ENCODE results near the gene MPST. TPM values are rescaled to one million over a fixed set of nuclear protein-coding genes. Genes with fewer than 3 reads are reported as not detected.

Gene MPST
- total RNA-seq, 8 experiments from 2014 or later: 18.3 to 43.2 (median 22.7) TPM

GRCh38 chr22:37045958-37046357 is 26.4 kb downstream of the MPST start:
- no peak overlapping the region for H3K27ac ChIP-seq
- H3K4me1 ChIP-seq (replicated peaks in 1 of 2): peaks cover 0 to 10% of the 10 kb centered on the region in 2 donors
- 6 to 67% (median 41%) methylated on average over 1 to 4 of the region's 4 CpGs for WGBS, 10 experiments
- H3K4me3 ChIP-seq: no peak overlapping the region
- in situ Hi-C loops (cut with MboI; ENCODE audit: low pct_unique_long_range_greater_than_20kb in 2 of 9, low sequenced_read_pairs in 9 of 9, unreplicated experiment in 9 of 9): no loop called here
- ATAC-seq (replicated peaks in 6 of 8): peak in 1 of 8 experiments; percentile 26

DNA sequence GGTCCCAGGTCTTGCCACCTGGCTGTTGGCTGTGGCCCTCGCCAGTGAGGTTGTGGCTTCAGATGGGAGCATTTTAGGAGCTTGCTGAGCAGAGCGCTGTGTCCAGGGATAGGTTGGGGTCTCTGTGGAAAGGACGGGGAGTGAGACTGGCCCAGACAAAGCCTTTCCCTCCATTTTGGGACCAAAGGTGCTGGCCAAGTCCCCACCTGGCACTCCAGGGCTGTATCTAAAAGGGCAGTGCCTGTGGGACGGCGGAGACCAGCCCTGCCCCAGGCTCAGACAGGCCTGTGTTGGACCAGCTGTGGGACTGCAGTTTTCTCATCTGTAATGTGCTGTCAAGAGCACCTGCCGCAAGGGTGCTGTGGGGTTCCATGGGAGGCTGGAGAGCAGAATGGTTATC is 27.0 kb downstream of the MPST start:
- WGBS, 10 experiments: 50 to 100% (median 100%) methylated on average over 1 to 2 of the region's 6 CpGs; no CpG with 5 or more reads in 5 of the 10 experiments
- no peak overlapping the region for H3K27ac ChIP-seq
- peaks cover 0 to 10% of the 10 kb centered on the region in 2 donors for H3K4me1 ChIP-seq (replicated peaks in 1 of 2)
- no peak for ATAC-seq (replicated peaks in 6 of 8)
- no peak overlapping the region for H3K4me3 ChIP-seq
- in situ Hi-C loops (cut with MboI; ENCODE audit: low pct_unique_long_range_greater_than_20kb in 2 of 9, low sequenced_read_pairs in 9 of 9, unreplicated experiment in 9 of 9): no loop called here

DNA sequence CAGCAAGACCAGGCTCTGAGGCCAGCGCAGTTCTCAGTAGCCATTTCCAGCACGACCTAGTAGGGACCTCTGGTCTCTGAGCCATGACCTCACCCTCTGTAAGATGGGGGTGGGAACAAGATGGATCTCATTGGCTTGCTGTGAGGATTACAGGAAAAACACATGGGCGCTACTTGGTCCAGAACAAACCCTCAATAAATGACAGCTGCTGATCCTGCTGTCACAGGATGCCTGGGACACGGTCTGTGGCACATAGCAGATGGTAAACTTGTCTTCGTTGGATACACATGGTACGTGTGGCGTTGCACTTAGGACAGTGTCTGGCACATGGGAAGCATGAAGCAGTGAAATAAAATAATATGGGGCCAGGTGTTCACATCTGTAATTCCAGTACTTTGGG is 27.5 kb downstream of the MPST start:
- H3K27ac ChIP-seq: no peak overlapping the region
- in situ Hi-C loops (cut with MboI; ENCODE audit: low pct_unique_long_range_greater_than_20kb in 2 of 9, low sequenced_read_pairs in 9 of 9, unreplicated experiment in 9 of 9): no loop called here
- ATAC-seq (replicated peaks in 6 of 8): no peak
- 67 to 100% (median 84%) methylated on average over 1 to 7 of the region's 7 CpGs; no CpG with 5 or more reads in 4 of the 10 experiments for WGBS, 10 experiments
- H3K4me1 ChIP-seq (replicated peaks in 1 of 2): peaks cover 0 to 10% of the 10 kb centered on the region in 2 donors
- no peak overlapping the region for H3K4me3 ChIP-seq

GRCh38 chr22:37048133-37048532 is 28.6 kb downstream of the MPST start:
- WGBS, 10 experiments: 90 to 100% (median 100%) methylated on average over 1 to 2 of the region's 6 CpGs; no CpG with 5 or more reads in 7 of the 10 experiments
- Histone ChIP-seq H3K4me1 (replicated peaks in 1 of 2) (peaks cover 0 to 16% of the 10 kb centered on the region in 2 donors), H3K27ac (no peak overlapping the region), H3K4me3 (no peak overlapping the region)
- in situ Hi-C loops (cut with MboI; ENCODE audit: low pct_unique_long_range_greater_than_20kb in 2 of 9, low sequenced_read_pairs in 9 of 9, unreplicated experiment in 9 of 9): no loop called here
- no peak for ATAC-seq (replicated peaks in 6 of 8)

DNA sequence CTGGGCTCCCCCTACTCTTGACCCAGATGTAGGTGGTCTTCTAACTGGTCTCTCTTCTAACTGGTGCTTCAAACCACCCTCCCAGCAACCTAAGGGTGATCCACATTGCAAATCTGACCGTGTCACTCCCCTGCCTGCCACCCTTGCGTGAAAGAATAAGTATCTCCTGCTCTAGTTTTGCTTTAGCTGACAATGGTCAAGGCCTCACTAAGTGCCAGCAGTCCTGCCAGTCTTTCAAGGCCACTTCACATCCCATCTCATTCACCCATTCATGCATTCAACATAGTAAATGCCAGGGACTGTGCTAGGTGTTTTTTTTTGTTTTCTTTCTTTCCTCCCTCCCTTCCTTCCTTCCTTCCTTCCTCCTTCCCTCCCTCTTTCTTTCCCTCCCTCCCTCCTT is 29.7 kb downstream of the MPST start:
- H3K4me3 ChIP-seq: no peak overlapping the region
- peaks cover 0 to 9% of the 10 kb centered on the region in 2 donors for H3K4me1 ChIP-seq (replicated peaks in 1 of 2)
- H3K27ac ChIP-seq: no peak overlapping the region
- in situ Hi-C loops (cut with MboI; ENCODE audit: low pct_unique_long_range_greater_than_20kb in 2 of 9, low sequenced_read_pairs in 9 of 9, unreplicated experiment in 9 of 9): no loop called here
- ATAC-seq (replicated peaks in 6 of 8): no peak
- 21 to 89% (median 65%) methylated on average over 1 to 2 of the region's 2 CpGs; no CpG with 5 or more reads in 6 of the 10 experiments for WGBS, 10 experiments

DNA sequence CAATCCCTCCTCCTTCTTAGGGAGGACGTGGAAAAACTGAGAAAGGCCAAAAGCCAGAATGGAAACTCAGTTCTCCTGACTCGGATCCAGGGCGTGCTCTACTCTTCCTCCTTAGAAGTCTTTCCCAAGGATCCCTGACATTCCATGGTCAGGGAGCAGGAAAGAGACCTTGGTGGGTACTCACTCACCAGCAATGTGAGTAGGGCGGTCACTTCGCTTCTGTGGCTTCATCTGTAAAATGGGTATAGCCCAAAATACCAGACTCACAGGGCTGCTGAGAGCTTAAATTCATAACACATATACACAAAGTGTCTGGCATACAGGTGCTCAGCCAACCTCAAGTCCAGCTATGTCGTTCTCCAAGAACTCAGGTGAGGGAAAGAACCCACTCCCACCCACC is 31.4 kb downstream of the MPST start:
- H3K4me3 ChIP-seq: peak overlapping the region in 1 of 5 donors; percentile 99
- in situ Hi-C loops (cut with MboI; ENCODE audit: low pct_unique_long_range_greater_than_20kb in 2 of 9, low sequenced_read_pairs in 9 of 9, unreplicated experiment in 9 of 9): no loop called here
- no peak for ATAC-seq (replicated peaks in 6 of 8)
- 90 to 100% (median 94%) methylated on average over 2 to 4 of the region's 6 CpGs; no CpG with 5 or more reads in 4 of the 10 experiments for WGBS, 10 experiments
- H3K4me1 ChIP-seq (replicated peaks in 1 of 2): peaks cover 0 to 9% of the 10 kb centered on the region in 2 donors
- no peak overlapping the region for H3K27ac ChIP-seq

- in situ Hi-C loops (cut with MboI; ENCODE audit: low pct_unique_long_range_greater_than_20kb in 2 of 9, low sequenced_read_pairs in 9 of 9, unreplicated experiment in 9 of 9): no loop called here
- ATAC-seq (replicated peaks in 6 of 8): peak; percentile 90 to 98 (median 94)
- Histone ChIP-seq H3K4me1 (replicated peaks in 1 of 2) (peaks cover 0 to 9% of the 10 kb centered on the region in 2 donors), H3K4me3 (peak within 1 kb of the TSS; percentile 64 to 99 (median 96)), H3K27ac (peak within 1 kb of the TSS; percentile 33 to 45)
- 2% methylated on average over 13 of the region's 89 CpGs; no CpG with 5 or more reads in 9 of the 10 experiments for WGBS, 10 experiments
These were observed 32.1 kb downstream of the MPST start, which contains the start of gene KCTD17 for GRCh38 chr22:37051391-37052385. KCTD17 (plus strand) TSS chr22:37051742; CDS start chr22:37051761, 19 bp downstream.

DNA sequence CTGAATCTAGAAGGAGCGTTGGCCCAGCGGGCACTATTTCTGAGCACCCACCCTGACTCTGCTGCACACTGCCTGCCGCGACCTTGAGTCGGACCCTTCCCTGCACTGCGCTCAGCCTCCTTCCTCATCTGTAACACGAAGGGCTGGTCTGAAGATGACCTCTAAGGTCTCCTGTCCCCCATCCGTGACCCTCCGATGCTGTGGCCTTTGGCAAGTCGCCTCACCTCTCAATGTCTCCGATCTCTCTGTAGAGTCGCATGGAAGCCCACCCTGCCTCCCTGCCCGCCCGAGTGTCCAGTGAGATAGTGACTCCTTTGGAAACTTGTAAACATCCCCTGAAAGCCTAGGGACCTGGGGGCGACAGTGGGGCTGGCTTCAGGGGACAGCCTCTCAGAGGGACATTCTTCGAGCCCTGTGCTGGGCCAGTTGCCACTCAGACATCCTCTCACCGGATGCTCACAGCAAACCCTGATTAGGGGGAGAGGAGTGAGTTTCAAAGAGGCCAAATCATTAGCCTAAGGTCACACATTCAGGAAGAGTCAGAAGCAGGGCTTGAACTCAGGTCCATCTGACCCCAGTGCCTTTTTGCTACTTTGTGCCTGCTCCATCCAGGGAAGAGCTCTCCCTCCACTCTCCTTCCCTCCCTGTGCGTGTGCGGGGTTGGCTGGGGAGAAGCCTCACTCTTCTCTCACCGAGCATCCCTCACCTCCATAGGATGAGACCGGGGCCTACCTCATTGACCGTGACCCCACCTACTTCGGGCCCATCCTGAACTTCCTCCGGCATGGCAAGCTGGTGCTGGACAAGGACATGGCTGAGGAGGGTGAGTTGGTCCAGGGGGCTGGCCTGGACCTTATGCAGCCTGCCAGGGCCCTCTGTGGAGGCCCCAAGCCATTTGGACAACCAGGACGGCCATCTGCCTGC is 33.1 kb downstream of the MPST start:
- no peak overlapping the region for H3K27ac ChIP-seq
- in situ Hi-C loops (cut with MboI; ENCODE audit: low pct_unique_long_range_greater_than_20kb in 2 of 9, low sequenced_read_pairs in 9 of 9, unreplicated experiment in 9 of 9): no loop called here
- 68 to 100% (median 77%) methylated on average over 1 to 8 of the region's 25 CpGs; no CpG with 5 or more reads in 5 of the 10 experiments for WGBS, 10 experiments

DNA sequence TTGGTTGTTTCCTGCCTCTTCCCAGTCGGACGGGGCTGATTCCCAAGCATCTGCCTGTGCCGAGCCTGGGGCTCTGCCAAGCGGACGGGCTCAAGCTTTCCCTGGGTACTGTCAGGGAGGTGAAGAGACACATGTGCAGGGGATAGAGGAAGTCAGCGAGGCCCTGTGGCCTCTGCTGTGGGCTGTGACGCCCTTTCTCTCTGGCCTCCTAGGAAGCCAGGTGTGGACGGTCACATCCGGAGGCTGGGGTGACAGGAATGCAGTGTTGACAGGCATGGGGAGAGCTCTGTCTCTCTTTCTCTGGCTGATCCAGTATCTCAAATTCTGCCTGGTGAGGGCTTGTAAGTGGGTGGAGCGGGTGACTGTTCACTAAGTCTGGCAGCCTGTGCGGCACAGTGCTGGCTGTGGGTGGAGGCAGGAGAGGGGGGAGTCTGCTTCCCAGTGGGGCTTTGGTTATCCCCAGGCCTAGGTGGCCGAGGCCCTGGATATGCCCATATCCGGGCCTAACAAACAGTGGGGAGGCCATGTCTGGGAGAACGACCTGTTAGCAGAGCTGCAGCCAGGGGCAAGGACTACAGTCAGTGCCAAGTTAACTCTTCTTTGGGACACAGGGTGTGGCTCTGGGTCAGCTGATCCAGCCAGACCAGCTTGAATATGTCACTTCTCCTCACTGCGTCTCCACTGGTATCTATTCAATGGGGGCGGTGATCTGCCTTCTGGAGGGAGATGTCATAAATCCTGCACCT is 33.9 kb downstream of the MPST start:
- ATAC-seq (replicated peaks in 6 of 8): peak in 3 of 8 experiments; percentile 2 to 55 (median 22)
- in situ Hi-C loops (cut with MboI; ENCODE audit: low pct_unique_long_range_greater_than_20kb in 2 of 9, low sequenced_read_pairs in 9 of 9, unreplicated experiment in 9 of 9): no loop called here
- H3K4me1 ChIP-seq (replicated peaks in 1 of 2): peaks cover 0 to 6% of the 10 kb centered on the region in 2 donors
- no peak overlapping the region for H3K27ac ChIP-seq
- WGBS, 10 experiments: 60 to 100% (median 91%) methylated on average over 1 to 7 of the region's 16 CpGs; no CpG with 5 or more reads in 5 of the 10 experiments
- no peak overlapping the region for H3K4me3 ChIP-seq

More for the DNA sequence above, 33.1 kb downstream of the MPST start:
- Histone ChIP-seq H3K4me3 (peak overlapping the region; percentile 64 to 99 (median 96)), H3K4me1 (replicated peaks in 1 of 2) (peaks cover 0 to 6% of the 10 kb centered on the region in 2 donors)
- no peak for ATAC-seq (replicated peaks in 6 of 8)

GRCh38 chr22:37054056-37054395 is 34.5 kb downstream of the MPST start:
- no peak for ATAC-seq (replicated peaks in 6 of 8)
- in situ Hi-C loops (cut with MboI; ENCODE audit: low pct_unique_long_range_greater_than_20kb in 2 of 9, low sequenced_read_pairs in 9 of 9, unreplicated experiment in 9 of 9): no loop called here
- WGBS, 10 experiments: 60 to 88% (median 71%) methylated on average over 1 to 3 of the region's 8 CpGs; no CpG with 5 or more reads in 7 of the 10 experiments
- no peak overlapping the region for H3K27ac ChIP-seq
- H3K4me3 ChIP-seq: no peak overlapping the region
- peaks cover 0 to 6% of the 10 kb centered on the region in 2 donors for H3K4me1 ChIP-seq (replicated peaks in 1 of 2)

GRCh38 chr22:37054600-37055365 is 35.2 kb downstream of the MPST start:
- Histone ChIP-seq H3K4me1 (replicated peaks in 1 of 2) (peaks cover 0 to 6% of the 10 kb centered on the region in 2 donors), H3K27ac (no peak overlapping the region), H3K4me3 (no peak overlapping the region)
- no peak for ATAC-seq (replicated peaks in 6 of 8)
- 78 to 93% (median 82%) methylated on average over 2 to 6 of the region's 20 CpGs; no CpG with 5 or more reads in 5 of the 10 experiments for WGBS, 10 experiments
- in situ Hi-C loops (cut with MboI; ENCODE audit: low pct_unique_long_range_greater_than_20kb in 2 of 9, low sequenced_read_pairs in 9 of 9, unreplicated experiment in 9 of 9): no loop called here
